ENCODE data around the gene MACROD2. TPM values are rescaled to one million over a fixed set of nuclear protein-coding genes. Genes with fewer than 3 reads are reported as not detected.

MACROD2 gene
- total RNA-seq, 4 donors from 2014 or later = 1.8 to 4.8 (median 2.9) TPM

DNA sequence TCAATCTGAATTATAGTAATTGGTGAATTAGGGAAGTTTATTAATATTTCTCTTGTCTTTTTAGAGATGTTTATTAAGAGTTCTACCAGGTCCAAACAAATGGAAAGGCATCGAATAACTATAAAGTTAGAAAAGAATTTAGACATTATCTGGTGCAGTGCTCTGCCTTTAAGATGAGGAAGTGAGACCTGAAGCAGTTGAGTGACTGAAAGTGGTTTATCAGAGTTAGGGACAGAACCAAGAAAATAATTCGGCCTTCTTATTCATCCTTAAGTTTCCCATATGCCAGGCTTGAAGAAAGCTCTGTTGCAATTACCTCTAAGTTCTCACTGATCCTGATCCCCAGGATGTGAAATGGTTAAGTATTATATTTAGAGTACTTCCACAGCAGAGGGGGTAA is 436.3 kb downstream of the MACROD2 start:
- H3K27me3 ChIP-seq = no peaks in the 10 kb centered on the region
- DNase-seq = no peak
- 79 to 83% methylated on average over 2 of the region's 2 CpGs for WGBS, 2 donors

DNA sequence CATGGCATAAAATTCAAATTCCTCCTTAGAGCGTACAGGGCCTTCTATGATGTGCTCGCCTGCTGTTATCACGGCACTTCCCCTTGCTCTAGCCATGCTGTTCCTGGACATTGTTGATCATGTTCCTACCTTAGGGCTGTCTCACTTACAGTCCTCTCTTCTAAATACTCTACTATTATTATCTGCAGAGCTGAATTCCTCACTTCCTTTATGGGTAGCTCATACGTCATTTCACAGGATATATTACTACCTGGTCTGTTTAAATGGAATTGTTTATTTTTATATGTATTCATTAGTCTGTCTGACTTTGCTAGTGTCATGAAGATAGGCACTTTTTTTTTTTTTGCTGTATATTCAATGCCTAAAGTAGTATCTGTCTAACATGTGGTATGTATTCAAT is 436.8 kb downstream of the MACROD2 start:
- no peak overlapping the region for H3K27ac ChIP-seq
- no peaks in the 10 kb centered on the region for H3K9me3 ChIP-seq
- H3K27me3 ChIP-seq = no peaks in the 10 kb centered on the region
- 71 to 84% methylated on average over 4 of the region's 4 CpGs for WGBS, 2 donors
- TF ChIP-seq POLR2A (IDR thresholded peaks at IDR 0.05) = no peak
- TF ChIP-seq, protein P1, sequence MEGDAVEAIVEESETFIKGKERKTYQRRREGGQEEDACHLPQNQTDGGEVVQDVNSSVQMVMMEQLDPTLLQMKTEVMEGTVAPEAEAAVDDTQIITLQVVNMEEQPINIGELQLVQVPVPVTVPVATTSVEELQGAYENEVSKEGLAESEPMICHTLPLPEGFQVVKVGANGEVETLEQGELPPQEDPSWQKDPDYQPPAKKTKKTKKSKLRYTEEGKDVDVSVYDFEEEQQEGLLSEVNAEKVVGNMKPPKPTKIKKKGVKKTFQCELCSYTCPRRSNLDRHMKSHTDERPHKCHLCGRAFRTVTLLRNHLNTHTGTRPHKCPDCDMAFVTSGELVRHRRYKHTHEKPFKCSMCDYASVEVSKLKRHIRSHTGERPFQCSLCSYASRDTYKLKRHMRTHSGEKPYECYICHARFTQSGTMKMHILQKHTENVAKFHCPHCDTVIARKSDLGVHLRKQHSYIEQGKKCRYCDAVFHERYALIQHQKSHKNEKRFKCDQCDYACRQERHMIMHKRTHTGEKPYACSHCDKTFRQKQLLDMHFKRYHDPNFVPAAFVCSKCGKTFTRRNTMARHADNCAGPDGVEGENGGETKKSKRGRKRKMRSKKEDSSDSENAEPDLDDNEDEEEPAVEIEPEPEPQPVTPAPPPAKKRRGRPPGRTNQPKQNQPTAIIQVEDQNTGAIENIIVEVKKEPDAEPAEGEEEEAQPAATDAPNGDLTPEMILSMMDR (IDR thresholded peaks at IDR 0.05) = no peak
- no peaks in the 10 kb centered on the region for H3K4me1 ChIP-seq
- DNase-seq = no peak
- H3K36me3 ChIP-seq = no peaks in the 10 kb centered on the region
- H3K4me3 ChIP-seq = no peak overlapping the region
- intact Hi-C loops (cut with DNase I) = no loop called here

More for the DNA sequence above, 436.3 kb downstream of the MACROD2 start:
- H3K4me1 ChIP-seq = no peaks in the 10 kb centered on the region
- H3K4me3 ChIP-seq = no peak overlapping the region
- no peak for TF ChIP-seq POLR2A (IDR thresholded peaks at IDR 0.05)
- TF ChIP-seq, protein P1 (IDR thresholded peaks at IDR 0.05) = no peak
- no peak overlapping the region for H3K27ac ChIP-seq
- intact Hi-C loops (cut with DNase I) = no loop called here
- H3K9me3 ChIP-seq = no peaks in the 10 kb centered on the region
- no peaks in the 10 kb centered on the region for H3K36me3 ChIP-seq

DNA sequence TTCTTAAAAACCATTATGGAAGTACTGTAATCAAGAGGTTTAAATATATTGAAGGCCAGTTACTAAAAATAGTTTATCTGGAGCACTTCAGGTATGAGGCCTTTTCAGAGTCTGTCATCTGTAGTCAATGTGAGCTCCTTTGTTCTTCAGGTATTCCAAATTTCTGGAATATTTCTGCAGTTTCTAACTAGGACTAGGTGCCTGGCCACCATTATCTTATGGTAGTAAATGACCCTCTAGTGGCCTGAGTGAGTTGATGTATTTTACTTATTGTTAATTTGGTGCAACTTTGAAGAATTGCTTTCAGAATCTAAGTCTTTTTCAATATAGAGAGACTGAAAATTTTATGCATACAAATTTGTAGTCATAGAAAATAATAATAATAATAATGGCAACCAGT is 437.3 kb downstream of the MACROD2 start:
- TF ChIP-seq, protein P1 (IDR thresholded peaks at IDR 0.05) = no peak
- TF ChIP-seq POLR2A (IDR thresholded peaks at IDR 0.05) = no peak
- intact Hi-C loops (cut with DNase I) = no loop called here
- Histone ChIP-seq H3K9me3 (no peaks in the 10 kb centered on the region), H3K36me3 (no peaks in the 10 kb centered on the region), H3K4me3 (no peak overlapping the region), H3K27me3 (no peaks in the 10 kb centered on the region), H3K4me1 (no peaks in the 10 kb centered on the region), H3K27ac (no peak overlapping the region)
- DNase-seq = no peak

DNA sequence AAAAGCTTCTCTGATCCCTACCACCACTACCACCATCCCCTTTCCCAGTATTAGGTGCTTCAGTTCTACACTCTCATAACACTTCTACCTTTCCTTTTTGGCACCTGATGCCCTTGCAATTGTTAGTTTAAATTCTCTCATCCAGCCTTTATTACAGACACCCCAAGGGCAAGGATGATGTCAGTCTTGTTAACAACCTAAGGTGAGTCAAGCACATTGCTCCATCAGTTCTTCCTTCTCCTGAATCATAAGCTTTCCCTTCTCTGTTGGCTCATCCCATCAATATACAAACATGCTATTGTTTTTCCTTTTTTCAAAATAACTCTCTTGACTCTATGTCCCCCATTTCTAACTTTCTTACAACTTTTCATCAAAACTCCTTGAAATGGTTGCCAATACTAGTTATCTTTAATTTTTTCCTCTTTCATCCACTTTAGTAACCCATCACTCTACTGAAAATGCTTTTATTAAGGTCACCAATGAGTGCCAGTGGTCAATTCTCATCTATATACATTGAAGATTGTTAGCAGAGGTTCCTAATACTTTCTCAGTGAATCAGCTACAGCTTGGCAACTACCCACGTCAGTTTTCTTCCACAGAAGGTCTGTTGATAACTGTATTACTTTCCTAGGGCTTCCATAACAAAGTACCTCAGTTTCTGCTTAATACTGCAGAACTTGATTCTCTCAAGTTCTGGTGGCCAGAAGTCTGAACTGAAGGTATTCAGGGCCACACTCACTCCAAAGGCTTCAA is 439.2 kb downstream of the MACROD2 start:
- 22 to 42% methylated on average over 1 of the region's 1 CpG for WGBS, 2 donors
- Histone ChIP-seq H3K36me3 (no peaks in the 10 kb centered on the region), H3K9me3 (peaks cover 0 to 6% (median 0%) of the 10 kb centered on the region in 3 donors), H3K27me3 (no peaks in the 10 kb centered on the region), H3K4me3 (no peak overlapping the region), H3K27ac (no peak overlapping the region), H3K4me1 (no peaks in the 10 kb centered on the region)
- TF ChIP-seq, protein P1 (IDR thresholded peaks at IDR 0.05) = no peak
- TF ChIP-seq POLR2A (IDR thresholded peaks at IDR 0.05) = no peak
- no peak for DNase-seq
- intact Hi-C loops (cut with DNase I) = no loop called here

DNA sequence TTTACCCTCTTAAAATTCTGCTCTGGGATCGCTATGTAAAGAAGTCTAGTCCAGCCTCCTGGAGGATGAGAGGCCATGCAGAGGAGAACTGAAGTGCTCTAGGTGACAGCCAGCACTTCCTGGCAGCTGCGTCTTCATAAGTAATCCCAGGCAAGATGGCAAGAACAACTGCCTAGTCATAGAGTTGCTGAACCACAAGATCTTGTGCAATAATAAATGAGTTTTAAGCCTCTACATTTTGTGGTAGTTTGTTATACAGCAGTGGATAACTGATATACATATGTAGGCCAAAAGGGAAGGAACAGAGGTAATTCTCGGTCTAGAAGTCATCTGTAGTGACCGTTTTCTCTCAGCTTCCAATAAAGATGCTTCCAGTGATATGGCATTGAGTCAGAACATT is 445.9 kb downstream of the MACROD2 start:
- no peak for DNase-seq
- Histone ChIP-seq H3K36me3 (no peaks in the 10 kb centered on the region), H3K9me3 (peaks cover 0 to 6% (median 0%) of the 10 kb centered on the region in 3 donors), H3K27me3 (no peaks in the 10 kb centered on the region), H3K4me3 (no peak overlapping the region), H3K27ac (no peak overlapping the region), H3K4me1 (no peaks in the 10 kb centered on the region)
- TF ChIP-seq POLR2A (IDR thresholded peaks at IDR 0.05) = no peak
- TF ChIP-seq, protein P1 (IDR thresholded peaks at IDR 0.05) = no peak
- intact Hi-C loops (cut with DNase I) = no loop called here
- 78 to 80% methylated on average over 4 of the region's 4 CpGs for WGBS, 2 donors
